HG03575 (cell line): ENCODE data around the gene LYL1.
"Not testable (repeated sequence)": the region's sequence is repeated elsewhere in the genome, so short reads cannot be mapped to it uniquely, and the experiment has no call there.

Experiments
- ATAC-seq: cut with Tn5 transposase; IDR thresholded peaks from one replicate; pipeline ENCODE4 v1.9.1; 2021; ENCODE audit not compliant: unreplicated experiment, insufficient number of reproducible peaks, low FRiP score; ENCODE audit errors: extremely low read depth

LYL1 gene

DNA sequence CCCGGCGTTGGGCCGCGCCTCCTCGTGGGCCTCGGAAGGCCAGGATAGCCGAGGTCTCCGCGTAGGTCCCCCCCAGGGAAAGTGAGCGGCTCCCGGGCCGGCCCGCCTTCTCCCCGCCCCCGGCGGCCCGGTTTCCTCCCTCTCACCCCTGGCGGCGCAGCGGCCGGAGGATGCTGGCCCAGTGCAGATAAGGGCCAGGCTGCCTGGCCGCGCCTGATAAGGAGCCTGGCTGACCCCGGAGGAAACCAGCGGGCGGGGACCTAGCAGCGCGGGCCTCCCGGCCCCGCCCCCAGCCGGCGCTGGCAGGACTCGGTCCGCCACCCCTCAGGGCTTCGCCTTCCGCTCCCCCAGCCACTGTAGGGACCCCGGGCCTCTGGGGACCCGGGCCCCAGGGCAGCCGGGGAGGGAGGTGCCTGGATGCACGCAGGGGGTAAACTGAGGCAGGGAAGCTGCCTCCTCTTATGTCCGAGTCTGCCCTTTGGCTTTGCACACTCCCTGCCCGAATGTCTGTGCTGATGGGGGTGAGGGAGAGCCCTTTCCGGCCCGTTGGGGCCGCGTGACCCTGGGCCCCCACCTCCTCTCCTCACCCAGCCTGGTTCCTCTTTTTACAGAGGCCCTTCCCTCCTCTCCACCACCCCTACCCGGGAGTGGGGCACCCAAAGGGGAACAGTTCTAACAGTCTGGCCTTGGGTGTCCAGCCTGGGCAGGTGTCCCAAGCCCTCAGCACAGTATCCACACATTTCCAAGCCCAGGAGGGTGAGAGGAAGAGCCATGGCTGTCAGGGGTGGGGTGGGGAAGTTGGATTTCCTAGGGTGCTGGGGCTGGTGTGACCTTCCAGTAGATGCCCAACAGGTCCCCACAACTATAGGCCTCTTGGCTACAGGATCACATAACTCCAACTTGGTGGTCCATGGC is at the start of gene LYL1:
Gene LYL1 (minus strand): TSS at position 193 of the 915 bp plus-strand sequence. CDS start 1,687 bp downstream, outside the sequence.
- no peak for ATAC-seq

GRCh38 chr19:13151605-13152355 is 49.1 kb upstream of the LYL1 start:
- ATAC-seq: no peak

DNA sequence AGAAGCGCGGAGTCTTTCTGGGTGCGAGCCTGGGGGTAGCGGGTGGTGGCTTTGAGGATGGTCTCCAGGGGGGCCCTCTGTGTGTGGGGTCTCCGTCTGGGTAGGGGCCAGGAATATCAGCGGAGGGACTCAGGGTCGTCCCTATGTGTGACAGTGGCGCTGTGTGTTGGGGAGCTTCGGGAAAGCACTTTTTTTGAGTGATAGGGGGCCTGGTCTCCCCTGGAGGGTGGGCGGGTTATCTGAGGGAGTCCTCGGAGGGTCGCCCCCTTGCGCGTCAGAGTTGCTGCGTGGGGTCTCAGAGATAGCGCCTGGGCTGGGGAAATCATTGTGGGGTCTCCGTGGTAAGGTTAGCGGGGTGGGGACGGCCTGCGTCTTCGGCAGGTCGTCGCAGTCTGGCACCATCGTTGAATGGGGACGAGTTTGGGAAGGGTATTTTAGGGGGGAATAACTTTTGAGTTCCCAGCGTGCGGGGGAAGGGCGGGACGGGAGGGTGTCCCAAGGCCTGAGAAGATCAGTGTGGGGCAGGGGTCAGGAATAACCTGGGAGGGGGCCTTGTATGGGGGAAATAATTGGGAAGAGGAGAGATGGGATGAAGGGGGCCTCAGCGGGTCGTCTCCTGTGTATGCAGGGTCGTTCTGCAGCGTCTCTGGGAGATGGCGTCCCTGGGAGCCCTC is 48.4 kb upstream of the LYL1 start:
- ATAC-seq: no peak

DNA sequence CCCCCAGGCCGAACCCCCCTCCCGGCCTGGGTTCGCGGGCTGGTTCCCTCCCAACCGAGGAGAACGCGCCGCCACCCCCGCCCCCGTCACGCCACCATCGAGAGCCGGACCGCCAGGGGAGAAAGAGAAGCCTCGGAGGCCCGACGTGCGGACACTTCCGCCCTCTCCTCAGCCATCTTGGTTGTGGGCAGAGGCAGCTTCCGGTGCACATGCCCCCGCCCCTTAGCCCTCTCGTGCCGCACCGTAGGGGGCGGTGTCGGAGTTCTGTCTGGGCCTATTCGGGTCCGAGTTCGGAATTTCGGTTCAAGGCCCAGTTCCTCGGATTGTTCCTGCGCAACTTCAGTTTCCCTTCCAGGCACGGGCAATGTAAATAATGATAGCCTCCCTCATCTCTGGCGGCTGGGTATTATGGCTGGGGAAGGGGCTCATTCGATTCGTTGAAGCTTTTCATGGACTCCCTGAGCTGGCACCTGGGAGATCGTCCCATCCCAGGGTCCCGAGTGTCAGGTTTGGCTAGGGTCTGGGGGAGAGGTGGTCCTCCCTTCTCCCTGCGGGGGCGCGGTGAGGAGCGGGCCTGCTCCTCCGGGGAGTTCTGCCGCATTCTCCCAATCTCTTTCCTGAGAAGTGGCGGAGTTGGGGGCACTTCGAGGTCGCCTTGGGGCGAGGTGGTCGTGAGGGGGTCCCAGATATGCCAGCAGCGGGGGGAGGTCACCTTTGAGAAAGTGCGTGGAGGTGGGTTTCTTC is 47.7 kb upstream of the LYL1 start, which contains the start of the genes IER2 and STX10:
Gene IER2 (plus strand): TSS at position 225 of the 744 bp plus-strand sequence. CDS start 2,776 bp downstream, outside the sequence.
Gene STX10 (minus strand): TSS at position 189 of the 744 bp plus-strand sequence. CDS start 202 bp downstream, outside the sequence.
- no peak for ATAC-seq

DNA sequence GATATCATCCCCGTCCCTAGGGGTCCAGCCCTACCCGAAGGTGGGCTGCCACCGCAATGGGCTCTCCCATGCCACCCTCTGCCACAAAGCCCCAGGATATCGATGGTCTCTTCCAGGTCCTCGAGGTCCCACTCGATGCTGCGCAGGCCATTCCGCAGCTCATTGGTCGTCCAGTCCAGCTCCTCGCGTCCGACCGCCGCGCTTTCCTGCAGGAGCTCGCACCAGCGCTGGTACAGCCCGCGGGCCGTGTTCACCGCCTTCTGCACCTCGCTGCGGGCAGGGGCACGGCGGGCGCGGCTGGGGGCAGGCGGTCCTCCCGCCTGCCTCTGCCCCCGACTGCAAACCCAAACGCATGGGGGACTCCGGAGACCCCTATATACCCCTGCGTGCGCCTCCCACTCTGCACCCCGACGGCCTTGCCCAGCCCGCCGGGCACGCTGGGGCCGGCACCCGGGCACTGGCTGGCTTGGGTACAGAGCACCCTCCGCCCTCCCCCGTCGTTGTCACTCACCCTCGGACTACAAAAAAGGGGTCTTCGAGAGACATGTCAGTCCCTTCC is 47.0 kb upstream of the LYL1 start:
- no peak for ATAC-seq

- not testable (repeated sequence) for ATAC-seq
Measured at GRCh38 chr19:13149173-13149627, 46.5 kb upstream of the LYL1 start.

GRCh38 chr19:13146763-13147563 is 44.3 kb upstream of the LYL1 start:
- no peak for ATAC-seq

- ATAC-seq: no peak
Measured at GRCh38 chr19:13139633-13140311, 37.1 kb upstream of the LYL1 start.

DNA sequence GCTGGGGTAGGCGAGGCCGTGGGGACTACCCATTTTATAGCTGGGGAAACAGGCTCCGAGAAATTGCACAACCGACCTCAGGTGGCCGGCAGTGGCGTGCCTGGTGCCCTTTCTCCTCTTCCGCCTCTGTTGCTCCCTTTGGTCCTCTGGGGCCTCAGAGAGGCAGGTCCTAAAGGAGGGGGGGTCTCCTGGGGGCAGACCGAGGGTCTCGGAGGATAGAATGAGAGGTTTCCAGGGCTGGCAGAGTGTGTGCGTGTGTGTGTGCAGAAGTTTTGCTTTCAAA is 36.2 kb upstream of the LYL1 start:
- no peak for ATAC-seq

DNA sequence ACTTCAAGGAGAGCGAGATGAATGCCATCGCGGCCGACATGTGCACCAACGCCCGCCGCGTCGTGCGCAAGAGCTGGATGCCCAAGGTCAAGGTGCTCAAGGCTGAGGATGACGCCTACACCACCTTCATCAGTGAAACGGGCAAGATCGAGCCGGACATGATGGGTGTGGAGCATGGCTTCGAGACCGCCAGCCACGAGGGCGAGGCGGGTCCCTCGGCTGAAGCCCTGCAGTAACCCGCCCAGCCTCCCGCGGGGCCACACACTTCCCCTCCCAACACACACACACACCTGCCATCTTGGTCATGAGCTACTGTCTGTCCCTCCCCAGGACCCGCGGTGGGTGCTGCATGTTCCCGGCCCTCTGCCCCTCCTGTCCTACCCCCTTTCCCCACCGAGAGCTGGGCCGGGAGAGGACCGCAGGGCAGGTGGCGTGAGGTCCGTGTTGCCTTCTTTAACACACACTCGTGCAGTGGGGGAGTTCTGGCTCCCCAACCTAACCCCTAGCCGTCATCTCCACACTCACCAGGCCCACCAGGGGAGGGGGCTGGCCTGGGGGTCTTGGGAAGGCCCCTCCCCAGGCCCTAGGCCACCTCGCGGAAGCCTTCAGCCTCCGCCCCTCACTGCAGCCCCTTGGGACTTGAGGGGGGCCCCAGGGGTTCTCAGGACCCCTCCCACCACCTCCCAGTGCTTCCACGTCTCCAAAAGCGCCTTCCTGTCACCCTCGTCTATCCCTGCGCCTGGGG is 35.7 kb upstream of the LYL1 start:
- no peak for ATAC-seq

DNA sequence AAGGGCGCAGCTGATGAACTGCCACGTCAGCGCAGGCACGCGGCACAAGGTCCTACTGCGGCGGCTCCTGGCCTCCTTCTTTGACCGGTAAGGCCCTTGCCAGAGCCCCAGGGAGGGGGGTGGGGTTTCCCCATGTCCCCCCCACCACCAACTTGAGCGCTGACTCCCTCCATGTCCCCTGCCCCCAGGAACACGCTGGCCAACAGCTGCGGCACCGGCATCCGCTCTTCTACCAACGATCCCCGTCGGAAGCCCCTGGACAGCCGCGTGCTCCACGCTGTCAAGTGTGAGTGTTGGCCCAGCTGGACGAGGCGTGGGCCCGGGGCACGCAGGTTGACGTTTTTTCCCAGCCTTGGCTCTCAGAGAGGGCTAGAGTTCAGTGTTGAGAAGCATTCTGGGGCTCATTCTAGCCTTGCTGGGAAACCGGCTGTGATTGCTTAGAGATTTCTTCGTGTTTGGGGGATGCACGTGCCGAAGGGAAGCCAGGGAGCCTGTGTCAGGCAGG is 34.7 kb upstream of the LYL1 start:
- ATAC-seq: no peak

GRCh38 chr19:13135068-13136062 is 32.7 kb upstream of the LYL1 start:
- no peak for ATAC-seq

DNA sequence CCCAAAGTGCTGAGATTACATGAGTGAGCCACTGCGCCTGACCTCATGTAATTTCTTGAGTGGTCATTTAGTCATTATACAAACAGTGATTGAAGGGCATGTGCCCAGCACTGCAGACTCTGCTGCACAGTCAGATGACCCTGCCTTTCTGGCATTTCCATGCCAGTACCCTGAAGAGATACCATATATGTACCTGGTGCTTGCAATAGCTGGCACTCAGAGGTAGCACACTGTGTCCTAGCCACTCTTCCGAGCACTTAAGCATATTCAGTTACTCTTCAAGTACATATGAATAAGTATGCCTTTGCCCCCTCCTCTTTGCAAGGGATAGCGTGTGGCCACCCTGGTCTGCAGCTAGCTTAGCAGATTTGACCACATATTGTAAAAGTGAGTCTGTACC is 32.0 kb upstream of the LYL1 start:
- ATAC-seq: no peak

- ATAC-seq: no peak
Measured at GRCh38 chr19:13133241-13133870, 30.7 kb upstream of the LYL1 start.
